Spinal cord (tissue), 10 donors: ENCODE measurements around the gene FMNL3. TPM values are rescaled to one million over a fixed set of nuclear protein-coding genes. Genes with fewer than 3 reads are reported as not detected.

Experiments used
- DNase-seq, 6 donors: peaks; one replicate each; pipeline versions ENCODE4 v3.0.0 to v3.0.0-alpha.2; 2013 to 2015; ENCODE audit warnings: low spot score in 6 of 6, low read depth in 4 of 6
- H3K27ac ChIP-seq: one replicate; pipeline ENCODE4 v1.5.1; 2013; ENCODE audit warnings: low read depth, low read length, control low read depth
- H3K27me3 ChIP-seq: one replicate; pipeline ENCODE4 v1.6.1; 2013; ENCODE audit warnings: low read length; ENCODE audit not compliant: control insufficient read depth, insufficient read depth
- H3K36me3 ChIP-seq: one replicate; pipeline ENCODE4 v1.6.1; 2013; ENCODE audit warnings: low read length; ENCODE audit not compliant: control insufficient read depth, insufficient read depth
- H3K4me1 ChIP-seq: one replicate; pipeline ENCODE4 v1.6.1; 2013; ENCODE audit warnings: low read length; ENCODE audit not compliant: control insufficient read depth, insufficient read depth
- H3K4me3 ChIP-seq: one replicate; pipeline ENCODE4 v1.5.1; 2013; ENCODE audit warnings: low read depth, low read length, control low read depth
- H3K9me3 ChIP-seq: one replicate; pipeline ENCODE4 v1.6.1; 2013; ENCODE audit warnings: low read length; ENCODE audit not compliant: control insufficient read depth, insufficient read depth
- WGBS: methylation state at CpG from one replicate; pipeline ENCODE4 v1.1.5; 2013; ENCODE audit warnings: missing lambda C conversion rate; ENCODE audit not compliant: insufficient coverage; 5-methylcytosine and 5-hydroxymethylcytosine counted together
- long read RNA-seq, 4 donors: transcript quantifications; one replicate each; lab custom pipeline, GENCODE V29; 2026
- polyA plus RNA-seq, 2 donors: library from polyadenylated mRNA; unstranded; fragments of 120-200 nt; gene quantifications; one replicate each; pipeline ENCODE4 v1.2.1, GENCODE V29; 2013; ENCODE audit not compliant: insufficient read length in 2 of 2
- total RNA-seq, 2 donors: library from RNA; depleted of rRNA in 1 of 2; stranded (reverse); fragments of 120-200 nt in 1 of 2; fragments of >200 nt in 1 of 2; gene quantifications; one replicate each; pipeline versions ENCODE4 v1.2.3 to v1.2.4, GENCODE V29; 2013 to 2014
- donor health status: healthy.

FMNL3 gene
- 10 to 100 TPM; 21.7 to 34.3 TPM for total RNA-seq
- polyA plus RNA-seq: 10 to 100 TPM; 23.4 to 24.8 TPM
- long read RNA-seq, donor 1: 0 reads
- long read RNA-seq, donor 2, full-length matches to known transcripts: 1 of 16 reads
- long read RNA-seq, donor 2, partial matches to known transcripts: 15 of 16 reads
- long read RNA-seq, donor 2, other reads (novel, unspliced or antisense): 0 of 16 reads
- long read RNA-seq, donor 3: 0 reads
- long read RNA-seq, donor 4, partial matches to known transcripts: 380 of 381 reads
- long read RNA-seq, donor 4, other reads (novel, unspliced or antisense): 0 of 381 reads

- Histone ChIP-seq H3K4me1 (peaks cover 20% of the 10 kb centered on the region), H3K27ac (peak within 1 kb of the TSS; percentile 88), H3K27me3 (peaks cover 3% of the 10 kb centered on the region), H3K9me3 (no peaks in the 10 kb centered on the region), H3K4me3 (peak within 1 kb of the TSS; percentile 76), H3K36me3 (no peaks in the 10 kb centered on the region)
- peak; percentile 85 to 99 (median 92) for DNase-seq
- under 1% methylated on average over 75 of the region's 93 CpGs for WGBS
Measured at GRCh38 chr12:49707128-49707811, at the start of gene FMNL3. Gene FMNL3, minus strand, starts transcription at chr12:49707405. Its CDS starts 225 bp downstream, at chr12:49707180.

GRCh38 chr12:49750996-49751393, 43.8 kb upstream of the FMNL3 start:
- Histone ChIP-seq H3K9me3 (no peaks in the 10 kb centered on the region), H3K4me1 (no peaks in the 10 kb centered on the region), H3K36me3 (peaks cover 24% of the 10 kb centered on the region), H3K4me3 (no peak overlapping the region), H3K27ac (no peak overlapping the region), H3K27me3 (no peaks in the 10 kb centered on the region)
- no peak for DNase-seq
- WGBS: 50% methylated on average over 1 of the region's 1 CpG

- H3K36me3 ChIP-seq: peaks cover 20% of the 10 kb centered on the region
- no peak overlapping the region for H3K27ac ChIP-seq
- no peaks in the 10 kb centered on the region for H3K4me1 ChIP-seq
- no peak overlapping the region for H3K4me3 ChIP-seq
- no CpG with 5 or more reads among the region's 8 CpGs for WGBS
- DNase-seq: peak in 1 of 6 donors; percentile 63
- no peaks in the 10 kb centered on the region for H3K9me3 ChIP-seq
- no peaks in the 10 kb centered on the region for H3K27me3 ChIP-seq
Measured at GRCh38 chr12:49750027-49750995, 43.1 kb upstream of the FMNL3 start.

GRCh38 chr12:49748800-49749199, 41.6 kb upstream of the FMNL3 start:
- H3K4me1 ChIP-seq: no peaks in the 10 kb centered on the region
- no peaks in the 10 kb centered on the region for H3K27me3 ChIP-seq
- WGBS: no CpG with 5 or more reads among the region's 3 CpGs
- H3K4me3 ChIP-seq: no peak overlapping the region
- no peaks in the 10 kb centered on the region for H3K9me3 ChIP-seq
- H3K27ac ChIP-seq: no peak overlapping the region
- H3K36me3 ChIP-seq: peaks cover 16% of the 10 kb centered on the region
- no peak for DNase-seq

- DNase-seq: no peak
- no CpG with 5 or more reads among the region's 1 CpG for WGBS
Measured at GRCh38 chr12:49748306-49748705, 41.1 kb upstream of the FMNL3 start.

GRCh38 chr12:49744363-49744885, 37.2 kb upstream of the FMNL3 start:
- H3K36me3 ChIP-seq: peaks cover 5% of the 10 kb centered on the region
- H3K4me3 ChIP-seq: no peak overlapping the region
- no peak overlapping the region for H3K27ac ChIP-seq
- H3K9me3 ChIP-seq: no peaks in the 10 kb centered on the region
- peaks cover 14% of the 10 kb centered on the region for H3K4me1 ChIP-seq
- WGBS: 85% methylated on average over 2 of the region's 3 CpGs
- H3K27me3 ChIP-seq: no peaks in the 10 kb centered on the region
- DNase-seq: no peak

More at GRCh38 chr12:49748306-49748705, 41.1 kb upstream of the FMNL3 start:
- Histone ChIP-seq H3K4me3 (no peak overlapping the region), H3K36me3 (peaks cover 11% of the 10 kb centered on the region), H3K27me3 (no peaks in the 10 kb centered on the region), H3K9me3 (no peaks in the 10 kb centered on the region), H3K27ac (no peak overlapping the region), H3K4me1 (peaks cover 1% of the 10 kb centered on the region)

- no peaks in the 10 kb centered on the region for H3K36me3 ChIP-seq
- H3K4me1 ChIP-seq: peaks cover 14% of the 10 kb centered on the region
- H3K27ac ChIP-seq: peak overlapping the region; percentile 99
- peak overlapping the region; percentile 99 for H3K4me3 ChIP-seq
- H3K27me3 ChIP-seq: no peaks in the 10 kb centered on the region
- under 1% methylated on average over 33 of the region's 35 CpGs for WGBS
- no peaks in the 10 kb centered on the region for H3K9me3 ChIP-seq
- DNase-seq: peak in 1 of 6 donors; percentile 1
Measured at GRCh38 chr12:49741882-49742620, 34.8 kb upstream of the FMNL3 start.

- H3K27ac ChIP-seq: peak within 1 kb of the TSS; percentile 99
- peak; percentile 99 to 100 (median 99) for DNase-seq
- no peaks in the 10 kb centered on the region for H3K27me3 ChIP-seq
- H3K36me3 ChIP-seq: no peaks in the 10 kb centered on the region
- no peaks in the 10 kb centered on the region for H3K9me3 ChIP-seq
- peak within 1 kb of the TSS; percentile 99 for H3K4me3 ChIP-seq
- 4% methylated on average over 50 of the region's 50 CpGs for WGBS
- H3K4me1 ChIP-seq: peaks cover 14% of the 10 kb centered on the region
Measured at GRCh38 chr12:49740930-49741881, 34.0 kb upstream of the FMNL3 start, which contains the start of gene TMBIM6. Gene TMBIM6, plus strand, starts transcription at chr12:49741557. Its CDS starts 10,937 bp downstream, at chr12:49752494.
